Thyroid gland (tissue), 4 donors: ENCODE measurements around the gene OR14J1.

Experiments used
- CTCF ChIP-seq, 6 experiments: fragments of 200-600 bp in 3 of 6; fragments of 450-650 bp in 3 of 6; sonication (generic) in 3 of 6; IDR thresholded peaks; one replicate each; pipeline ENCODE4 v1.5.1; 2016 to 2019; ENCODE audit warnings: antibody characterized with exemption in 6 of 6, mild to moderate bottlenecking in 2 of 6, inconsistent platforms in 1 of 6, moderate library complexity in 1 of 6
- POLR2A ChIP-seq, 2 donors: fragments of 450-650 bp; IDR thresholded peaks; one replicate each; pipeline ENCODE4 v1.6.1; 2017; ENCODE audit warnings: antibody characterized with exemption in 2 of 2, mild to moderate bottlenecking in 2 of 2, moderate library complexity in 1 of 2

- no peak for TF ChIP-seq CTCF (IDR thresholded peaks at IDR 0.05)
- no peak for TF ChIP-seq POLR2A (IDR thresholded peaks at IDR 0.05)
These were observed 49.8 kb upstream of the OR14J1 start for GRCh38 chr6:29251736-29252135.
